Lower lobe of right lung (tissue), 2 donors: Measurements from ENCODE around the gene TSPAN17. TPM values are rescaled to one million over a fixed set of nuclear protein-coding genes. Genes with fewer than 3 reads are reported as not detected.

ENCODE experiments used
- ATAC-seq, 2 donors: fragments of 200-7000 bp; cut with Tn5 transposase; one replicate each; pipeline ENCODE4 v1.9.1; 2020 to 2022; ENCODE audit warnings: mild to moderate bottlenecking in 2 of 2, moderate library complexity in 2 of 2
- DNase-seq: peaks from one replicate; pipeline ENCODE4 v3.0.0-alpha.2; 2020
- H3K27ac ChIP-seq: fragments of 200-600 bp; one replicate; pipeline ENCODE4 v1.8.0; 2022
- H3K27me3 ChIP-seq: fragments of 200-600 bp; one replicate; pipeline ENCODE4 v1.8.0; 2022; ENCODE audit warnings: low read depth
- H3K36me3 ChIP-seq: fragments of 200-600 bp; one replicate; pipeline ENCODE4 v1.8.0; 2022; ENCODE audit warnings: mild to moderate bottlenecking
- H3K4me1 ChIP-seq: fragments of 200-600 bp; one replicate; pipeline ENCODE4 v1.8.0; 2022
- H3K4me3 ChIP-seq: fragments of 200-600 bp; one replicate; pipeline ENCODE4 v1.8.0; 2022; ENCODE audit warnings: mild to moderate bottlenecking
- H3K9me3 ChIP-seq: fragments of 200-600 bp; one replicate; pipeline ENCODE4 v1.8.0; 2022
- intact Hi-C: fragments of 100-400 bp; cut with DNase I; formaldehyde crosslinking; loops from one replicate; pipeline ENCODE4 v1.11.0; 2022
- total RNA-seq: library from RNA; stranded (reverse); fragmentation: NEBNext Ultra II Directional; extraction: Animal tissue kit (Norgen Biotek cat#: 25700); gene quantifications from one replicate; pipeline ENCODE4 v1.2.1, GENCODE V29; 2021
- TF ChIP-seq, protein P1 (sequence below): fragments of 200-600 bp; IDR thresholded peaks from one replicate; pipeline ENCODE4 v1.8.0; 2022; ENCODE audit warnings: antibody characterized with exemption, mild to moderate bottlenecking
- donor health status: DM: no; HTN: yes; CAD: no; lungs with severe emphysema.

TSPAN17 gene
- total RNA-seq, 1 donor from 2014 or later = 32.3 TPM

DNA sequence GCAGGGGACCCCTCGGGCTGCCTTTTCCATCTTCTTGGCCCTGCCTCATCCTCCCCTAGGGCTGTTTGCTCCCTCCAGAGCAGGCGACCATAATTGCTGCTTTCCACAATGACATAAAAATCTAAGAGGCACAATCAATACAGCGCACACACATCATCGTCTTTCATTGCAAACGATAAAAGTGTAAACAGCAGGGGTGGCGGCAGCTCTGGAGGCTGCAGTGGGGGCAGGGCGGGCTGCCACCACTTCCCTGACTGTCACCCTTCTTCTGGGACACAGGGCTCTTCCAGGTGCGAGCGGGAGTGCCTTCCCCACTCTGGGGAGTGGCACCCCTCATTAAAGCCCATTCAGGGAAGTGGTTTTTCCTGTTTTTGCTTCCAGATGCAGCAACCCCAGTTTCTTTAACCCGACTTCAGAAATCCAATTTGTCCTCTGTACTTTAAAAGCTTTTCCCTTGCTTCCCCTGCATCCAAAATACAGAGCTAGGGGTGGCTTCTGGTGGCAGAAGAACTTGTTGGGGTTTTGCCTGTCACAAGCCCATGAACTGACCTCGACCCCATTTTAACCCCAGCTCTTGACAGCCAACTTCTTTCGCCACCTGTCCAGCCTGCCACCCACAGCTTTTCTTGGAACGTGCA is 45.7 kb downstream of the TSPAN17 start:
- intact Hi-C loops = no loop called here
- peaks cover 9% of the 10 kb centered on the region for H3K4me1 ChIP-seq
- H3K36me3 ChIP-seq = no peaks in the 10 kb centered on the region
- H3K9me3 ChIP-seq = no peaks in the 10 kb centered on the region
- ATAC-seq (peak; percentile 13 to 33), DNase-seq (no peak)
- TF ChIP-seq, protein P1, sequence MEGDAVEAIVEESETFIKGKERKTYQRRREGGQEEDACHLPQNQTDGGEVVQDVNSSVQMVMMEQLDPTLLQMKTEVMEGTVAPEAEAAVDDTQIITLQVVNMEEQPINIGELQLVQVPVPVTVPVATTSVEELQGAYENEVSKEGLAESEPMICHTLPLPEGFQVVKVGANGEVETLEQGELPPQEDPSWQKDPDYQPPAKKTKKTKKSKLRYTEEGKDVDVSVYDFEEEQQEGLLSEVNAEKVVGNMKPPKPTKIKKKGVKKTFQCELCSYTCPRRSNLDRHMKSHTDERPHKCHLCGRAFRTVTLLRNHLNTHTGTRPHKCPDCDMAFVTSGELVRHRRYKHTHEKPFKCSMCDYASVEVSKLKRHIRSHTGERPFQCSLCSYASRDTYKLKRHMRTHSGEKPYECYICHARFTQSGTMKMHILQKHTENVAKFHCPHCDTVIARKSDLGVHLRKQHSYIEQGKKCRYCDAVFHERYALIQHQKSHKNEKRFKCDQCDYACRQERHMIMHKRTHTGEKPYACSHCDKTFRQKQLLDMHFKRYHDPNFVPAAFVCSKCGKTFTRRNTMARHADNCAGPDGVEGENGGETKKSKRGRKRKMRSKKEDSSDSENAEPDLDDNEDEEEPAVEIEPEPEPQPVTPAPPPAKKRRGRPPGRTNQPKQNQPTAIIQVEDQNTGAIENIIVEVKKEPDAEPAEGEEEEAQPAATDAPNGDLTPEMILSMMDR = no peak
- H3K27ac ChIP-seq = no peak overlapping the region
- peaks cover 76% of the 10 kb centered on the region for H3K27me3 ChIP-seq
- H3K4me3 ChIP-seq = no peak overlapping the region

DNA sequence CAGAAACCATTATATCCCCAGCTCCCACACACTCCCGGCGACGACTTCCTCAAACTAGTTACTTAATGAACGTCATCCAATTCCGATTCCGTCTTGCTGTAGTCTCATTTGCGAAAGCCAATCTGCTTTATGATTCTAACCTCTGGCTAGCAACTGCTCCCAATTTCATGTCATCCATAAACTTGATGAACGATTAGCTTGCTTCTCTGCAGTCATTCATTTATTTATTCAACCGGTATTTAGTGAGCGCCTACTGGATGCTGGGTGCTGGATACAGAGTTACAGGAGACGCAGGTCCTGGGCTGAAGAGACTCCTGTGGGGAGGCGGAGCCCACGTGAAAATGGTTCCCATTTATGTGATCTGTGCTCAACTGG is 46.2 kb downstream of the TSPAN17 start:
- Histone ChIP-seq H3K36me3 (no peaks in the 10 kb centered on the region), H3K9me3 (no peaks in the 10 kb centered on the region), H3K4me3 (no peak overlapping the region), H3K27ac (no peak overlapping the region), H3K4me1 (peaks cover 9% of the 10 kb centered on the region), H3K27me3 (peaks cover 76% of the 10 kb centered on the region)
- ATAC-seq = peak; percentile 45 to 59
- DNase-seq = peak; percentile 67
- intact Hi-C loops = no loop called here
- TF ChIP-seq, protein P1 = no peak

DNA sequence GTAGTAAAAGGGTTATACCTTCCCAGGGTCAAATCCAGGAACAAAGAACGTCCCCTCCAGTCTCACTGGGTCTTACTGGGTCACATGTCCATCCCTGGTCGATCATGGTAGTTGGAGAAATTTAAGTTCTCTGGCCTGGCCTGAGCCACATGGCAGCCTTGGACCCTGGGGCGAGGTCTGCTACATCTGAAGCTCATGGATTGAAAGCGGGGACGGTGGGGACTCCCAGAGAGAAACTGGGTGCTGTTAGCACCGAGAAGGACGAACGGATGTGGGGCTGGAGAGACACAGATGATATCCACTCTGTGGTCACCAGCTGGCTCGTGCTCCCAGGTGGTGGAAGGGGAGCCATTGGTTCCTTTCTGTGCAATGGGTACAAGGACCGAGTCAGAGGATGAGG is 46.9 kb downstream of the TSPAN17 start:
- intact Hi-C loops = no loop called here
- Histone ChIP-seq H3K27ac (no peak overlapping the region), H3K36me3 (no peaks in the 10 kb centered on the region), H3K4me1 (peaks cover 9% of the 10 kb centered on the region), H3K9me3 (no peaks in the 10 kb centered on the region), H3K4me3 (no peak overlapping the region), H3K27me3 (peaks cover 81% of the 10 kb centered on the region)
- no peak for DNase-seq
- TF ChIP-seq, protein P1 = no peak
- no peak for ATAC-seq

DNA sequence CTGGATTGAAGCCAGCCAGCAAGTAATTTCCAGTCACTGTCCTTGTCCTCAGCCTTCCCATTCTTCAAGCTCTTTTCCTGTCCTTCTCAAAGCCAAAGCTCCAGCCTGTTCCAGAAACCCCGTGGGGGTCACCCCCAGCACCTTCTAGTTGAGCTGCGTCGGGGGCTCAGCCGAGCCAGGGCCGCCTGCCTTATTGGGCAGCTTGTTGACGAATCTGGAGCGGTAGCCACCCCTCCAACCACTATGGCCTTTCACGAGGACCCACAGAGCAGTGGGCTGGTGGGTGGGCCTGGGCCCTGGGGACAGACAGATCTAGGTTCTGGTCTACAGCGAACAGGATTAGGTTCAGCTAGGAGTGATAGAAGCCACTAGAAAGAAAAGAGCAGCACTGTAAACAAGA is 47.3 kb downstream of the TSPAN17 start:
- H3K27me3 ChIP-seq = peaks cover 82% of the 10 kb centered on the region
- ATAC-seq (no peak), DNase-seq (no peak)
- H3K4me3 ChIP-seq = no peak overlapping the region
- H3K4me1 ChIP-seq = peaks cover 9% of the 10 kb centered on the region
- intact Hi-C loops = no loop called here
- H3K36me3 ChIP-seq = no peaks in the 10 kb centered on the region
- TF ChIP-seq, protein P1 = no peak
- H3K9me3 ChIP-seq = no peaks in the 10 kb centered on the region
- H3K27ac ChIP-seq = no peak overlapping the region

DNA sequence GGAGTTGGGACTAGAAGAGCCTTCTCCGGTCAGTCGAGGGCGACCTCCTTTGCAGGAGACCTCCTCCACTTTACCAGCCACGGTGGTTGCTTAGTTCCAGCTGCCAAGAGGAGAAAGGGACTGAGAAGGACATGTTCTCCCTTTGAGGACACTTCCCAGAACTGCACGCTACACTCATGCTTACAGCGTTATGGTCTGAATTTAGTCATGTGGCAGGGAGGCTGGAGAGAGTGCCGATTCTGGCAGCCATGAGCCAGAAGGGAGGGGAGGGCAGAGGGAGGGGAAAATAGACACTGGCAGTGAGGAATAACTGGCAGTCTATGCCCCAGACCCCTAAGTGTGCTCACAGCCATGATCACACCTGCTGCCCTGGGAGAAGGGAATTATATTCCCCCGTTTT is 47.8 kb downstream of the TSPAN17 start:
- ATAC-seq (no peak), DNase-seq (no peak)
- H3K27me3 ChIP-seq = peaks cover 82% of the 10 kb centered on the region
- intact Hi-C loops = no loop called here
- H3K4me3 ChIP-seq = no peak overlapping the region
- H3K27ac ChIP-seq = no peak overlapping the region
- no peaks in the 10 kb centered on the region for H3K36me3 ChIP-seq
- TF ChIP-seq, protein P1 = no peak
- H3K9me3 ChIP-seq = no peaks in the 10 kb centered on the region
- peaks cover 9% of the 10 kb centered on the region for H3K4me1 ChIP-seq
